HepG2 (cell line): ENCODE results near the gene METTL4.

Source experiments
- FOXM1 ChIP-seq: sonication (generic); formaldehyde crosslinking; IDR thresholded peaks from 2 replicates; pipeline ENCODE4 v1.5.0; 2020; ENCODE audit warnings: missing genetic modification reagents
- GATAD2A ChIP-seq: IDR thresholded peaks from 2 replicates; pipeline ENCODE4 v1.6.1; 2016
- NCOA1 ChIP-seq: sonication (generic); formaldehyde crosslinking; IDR thresholded peaks from 2 replicates; pipeline ENCODE4 v1.9.0; 2021; ENCODE audit warnings: missing genetic modification reagents
- RCOR2 ChIP-seq: IDR thresholded peaks from 2 replicates; pipeline ENCODE4 v1.6.1; 2016; ENCODE audit warnings: missing biosample characterization, missing genetic modification reagents
- RELA ChIP-seq: sonication (generic); formaldehyde crosslinking; IDR thresholded peaks from 2 replicates; pipeline ENCODE4 v1.4.0; 2020; ENCODE audit warnings: missing genetic modification reagents
- REXO4 ChIP-seq: sonication (generic); formaldehyde crosslinking; IDR thresholded peaks from 2 replicates; pipeline ENCODE4 v1.8.0; 2022; ENCODE audit warnings: missing genetic modification reagents, mild to moderate bottlenecking, borderline replicate concordance
- SRSF9 ChIP-seq: fragments of 200-400 bp; formaldehyde crosslinking; IDR thresholded peaks from 2 replicates; pipeline ENCODE4 v1.6.1; 2018; ENCODE audit warnings: borderline replicate concordance, mild to moderate bottlenecking, low read depth, low read length; ENCODE audit not compliant: insufficient read depth, poor library complexity, severe bottlenecking
- YEATS2 ChIP-seq: sonication (generic); formaldehyde crosslinking; IDR thresholded peaks from 2 replicates; pipeline ENCODE4 v1.4.0; 2020; ENCODE audit warnings: missing genetic modification reagents, borderline replicate concordance
- ZNF282 ChIP-seq: fragments of 450-650 bp; IDR thresholded peaks from 2 replicates; pipeline ENCODE4 v1.6.1; 2018; ENCODE audit not compliant: partially characterized antibody
- TF ChIP-seq, protein P1 (sequence below): sonication (generic); formaldehyde crosslinking; IDR thresholded peaks from 2 replicates; pipeline ENCODE4 v1.5.1; 2020; ENCODE audit warnings: missing genetic modification reagents, mild to moderate bottlenecking, borderline replicate concordance
- TF ChIP-seq, protein P2 (sequence below): sonication (generic); formaldehyde crosslinking; IDR thresholded peaks from 2 replicates; pipeline ENCODE4 v1.5.0; 2020; ENCODE audit warnings: mild to moderate bottlenecking, missing genetic modification reagents, moderate library complexity
- TF ChIP-seq, protein P3 (sequence below): sonication (generic); formaldehyde crosslinking; IDR thresholded peaks from 2 replicates; pipeline ENCODE4 v1.8.0; 2022; ENCODE audit warnings: missing genetic modification reagents, mild to moderate bottlenecking, borderline replicate concordance
- TF ChIP-seq, protein P4 (sequence below): sonication (generic); formaldehyde crosslinking; conservative IDR thresholded peaks from 2 replicates; pipeline ENCODE4 v1.8.0; 2022; ENCODE audit warnings: mild to moderate bottlenecking, moderate library complexity, missing genetic modification reagents
- TF ChIP-seq, protein P5 (sequence below): sonication (generic); formaldehyde crosslinking; IDR thresholded peaks from 2 replicates; pipeline ENCODE4 v1.5.0; 2020; ENCODE audit warnings: missing genetic modification reagents

DNA sequence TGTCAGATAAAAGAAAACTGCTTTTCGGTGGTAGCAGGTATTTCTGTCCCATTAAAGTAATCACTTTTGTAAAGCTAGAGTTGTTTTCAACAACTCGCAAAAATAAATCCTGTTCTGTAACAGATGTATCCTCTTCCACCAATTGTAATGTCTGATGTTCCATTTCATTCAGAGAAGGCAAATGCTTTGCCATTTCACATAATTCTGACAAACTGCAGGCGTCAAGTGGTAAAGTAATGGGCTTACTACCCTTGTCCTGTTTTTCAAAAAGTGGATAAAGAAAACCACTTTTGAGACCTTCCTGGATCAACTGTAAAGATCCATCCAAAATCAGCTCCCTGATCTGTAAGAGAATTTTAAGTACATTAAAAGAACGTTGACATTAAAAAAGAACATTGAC lies 16.6 kb downstream of the METTL4 start:
- TF ChIP-seq RELA (CRISPR knock-in tag) = no peak
- TF ChIP-seq, protein P1, sequence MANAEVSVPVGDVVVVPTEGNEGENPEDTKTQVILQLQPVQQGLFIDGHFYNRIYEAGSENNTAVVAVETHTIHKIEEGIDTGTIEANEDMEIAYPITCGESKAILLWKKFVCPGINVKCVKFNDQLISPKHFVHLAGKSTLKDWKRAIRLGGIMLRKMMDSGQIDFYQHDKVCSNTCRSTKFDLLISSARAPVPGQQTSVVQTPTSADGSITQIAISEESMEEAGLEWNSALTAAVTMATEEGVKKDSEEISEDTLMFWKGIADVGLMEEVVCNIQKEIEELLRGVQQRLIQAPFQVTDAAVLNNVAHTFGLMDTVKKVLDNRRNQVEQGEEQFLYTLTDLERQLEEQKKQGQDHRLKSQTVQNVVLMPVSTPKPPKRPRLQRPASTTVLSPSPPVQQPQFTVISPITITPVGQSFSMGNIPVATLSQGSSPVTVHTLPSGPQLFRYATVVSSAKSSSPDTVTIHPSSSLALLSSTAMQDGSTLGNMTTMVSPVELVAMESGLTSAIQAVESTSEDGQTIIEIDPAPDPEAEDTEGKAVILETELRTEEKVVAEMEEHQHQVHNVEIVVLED (CRISPR knock-in tag) = no peak
- no peak for TF ChIP-seq RCOR2 (CRISPR knock-in tag)
- no peak for TF ChIP-seq NCOA1 (CRISPR knock-in tag)
- TF ChIP-seq, protein P2, sequence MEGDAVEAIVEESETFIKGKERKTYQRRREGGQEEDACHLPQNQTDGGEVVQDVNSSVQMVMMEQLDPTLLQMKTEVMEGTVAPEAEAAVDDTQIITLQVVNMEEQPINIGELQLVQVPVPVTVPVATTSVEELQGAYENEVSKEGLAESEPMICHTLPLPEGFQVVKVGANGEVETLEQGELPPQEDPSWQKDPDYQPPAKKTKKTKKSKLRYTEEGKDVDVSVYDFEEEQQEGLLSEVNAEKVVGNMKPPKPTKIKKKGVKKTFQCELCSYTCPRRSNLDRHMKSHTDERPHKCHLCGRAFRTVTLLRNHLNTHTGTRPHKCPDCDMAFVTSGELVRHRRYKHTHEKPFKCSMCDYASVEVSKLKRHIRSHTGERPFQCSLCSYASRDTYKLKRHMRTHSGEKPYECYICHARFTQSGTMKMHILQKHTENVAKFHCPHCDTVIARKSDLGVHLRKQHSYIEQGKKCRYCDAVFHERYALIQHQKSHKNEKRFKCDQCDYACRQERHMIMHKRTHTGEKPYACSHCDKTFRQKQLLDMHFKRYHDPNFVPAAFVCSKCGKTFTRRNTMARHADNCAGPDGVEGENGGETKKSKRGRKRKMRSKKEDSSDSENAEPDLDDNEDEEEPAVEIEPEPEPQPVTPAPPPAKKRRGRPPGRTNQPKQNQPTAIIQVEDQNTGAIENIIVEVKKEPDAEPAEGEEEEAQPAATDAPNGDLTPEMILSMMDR (CRISPR knock-in tag) = no peak
- TF ChIP-seq, protein P3, sequence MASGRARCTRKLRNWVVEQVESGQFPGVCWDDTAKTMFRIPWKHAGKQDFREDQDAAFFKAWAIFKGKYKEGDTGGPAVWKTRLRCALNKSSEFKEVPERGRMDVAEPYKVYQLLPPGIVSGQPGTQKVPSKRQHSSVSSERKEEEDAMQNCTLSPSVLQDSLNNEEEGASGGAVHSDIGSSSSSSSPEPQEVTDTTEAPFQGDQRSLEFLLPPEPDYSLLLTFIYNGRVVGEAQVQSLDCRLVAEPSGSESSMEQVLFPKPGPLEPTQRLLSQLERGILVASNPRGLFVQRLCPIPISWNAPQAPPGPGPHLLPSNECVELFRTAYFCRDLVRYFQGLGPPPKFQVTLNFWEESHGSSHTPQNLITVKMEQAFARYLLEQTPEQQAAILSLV = no peak
- TF ChIP-seq, protein P4, sequence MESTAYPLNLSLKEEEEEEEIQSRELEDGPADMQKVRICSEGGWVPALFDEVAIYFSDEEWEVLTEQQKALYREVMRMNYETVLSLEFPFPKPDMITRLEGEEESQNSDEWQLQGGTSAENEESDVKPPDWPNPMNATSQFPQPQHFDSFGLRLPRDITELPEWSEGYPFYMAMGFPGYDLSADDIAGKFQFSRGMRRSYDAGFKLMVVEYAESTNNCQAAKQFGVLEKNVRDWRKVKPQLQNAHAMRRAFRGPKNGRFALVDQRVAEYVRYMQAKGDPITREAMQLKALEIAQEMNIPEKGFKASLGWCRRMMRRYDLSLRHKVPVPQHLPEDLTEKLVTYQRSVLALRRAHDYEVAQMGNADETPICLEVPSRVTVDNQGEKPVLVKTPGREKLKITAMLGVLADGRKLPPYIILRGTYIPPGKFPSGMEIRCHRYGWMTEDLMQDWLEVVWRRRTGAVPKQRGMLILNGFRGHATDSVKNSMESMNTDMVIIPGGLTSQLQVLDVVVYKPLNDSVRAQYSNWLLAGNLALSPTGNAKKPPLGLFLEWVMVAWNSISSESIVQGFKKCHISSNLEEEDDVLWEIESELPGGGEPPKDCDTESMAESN = no peak
- TF ChIP-seq, protein P5, sequence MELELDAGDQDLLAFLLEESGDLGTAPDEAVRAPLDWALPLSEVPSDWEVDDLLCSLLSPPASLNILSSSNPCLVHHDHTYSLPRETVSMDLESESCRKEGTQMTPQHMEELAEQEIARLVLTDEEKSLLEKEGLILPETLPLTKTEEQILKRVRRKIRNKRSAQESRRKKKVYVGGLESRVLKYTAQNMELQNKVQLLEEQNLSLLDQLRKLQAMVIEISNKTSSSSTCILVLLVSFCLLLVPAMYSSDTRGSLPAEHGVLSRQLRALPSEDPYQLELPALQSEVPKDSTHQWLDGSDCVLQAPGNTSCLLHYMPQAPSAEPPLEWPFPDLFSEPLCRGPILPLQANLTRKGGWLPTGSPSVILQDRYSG (CRISPR knock-in tag) = no peak
- no peak for TF ChIP-seq GATAD2A (CRISPR knock-in tag)
- TF ChIP-seq FOXM1 = no peak
- no peak for TF ChIP-seq ZNF282
- no peak for TF ChIP-seq YEATS2 (CRISPR knock-in tag)
- TF ChIP-seq REXO4 (CRISPR knock-in tag) = no peak
- TF ChIP-seq SRSF9 = no peak
